ENCODE results near the gene JMJD4.
"Not testable (repeated sequence)": the region's sequence is repeated elsewhere in the genome, so short reads cannot be mapped to it uniquely, and the experiment has no call there.

JMJD4 gene

GRCh38 chr1:227701631-227702030 lies 33.5 kb downstream of the JMJD4 start:
- in situ Hi-C loops (cut with MboI; ENCODE audit: low sequenced_read_pairs), result not testable (repeated sequence)

- in situ Hi-C loops (cut with MboI; ENCODE audit: low sequenced_read_pairs), result no loop called here
These were observed 37.7 kb downstream of the JMJD4 start for GRCh38 chr1:227697321-227697864.

GRCh38 chr1:227685807-227686206 lies 49.3 kb downstream of the JMJD4 start:
- in situ Hi-C loops (cut with MboI; ENCODE audit: low sequenced_read_pairs), result no loop called here

Data from HL-60/S4 treated with retinoic acid at 250 ng/mL for 4 days and 3 days (cell line).